SK-N-SH treated with all-trans-retinoic acid at 6 μM for 48 hours (cell line): ENCODE data around the gene SLC10A3.

ENCODE experiments used
- ATAC-seq: fragments of 200-7000 bp; cut with Tn5 transposase; 3 replicates; pipeline ENCODE4 v1.9.1; 2020; ENCODE audit warnings: mild to moderate bottlenecking, moderate library complexity
- ARNTL ChIP-seq: fragments of 450-650 bp; formaldehyde crosslinking; IDR thresholded peaks from 2 replicates; pipeline ENCODE4 v1.5.0; 2020; ENCODE audit warnings: low read depth, mild to moderate bottlenecking, moderate library complexity, borderline replicate concordance
- BACH2 ChIP-seq: fragments of 250-450 bp; sonication (Bioruptor Pico); IDR thresholded peaks from 2 replicates; pipeline ENCODE4 v1.9.0; 2021; ENCODE audit warnings: mild to moderate bottlenecking, borderline replicate concordance
- ESRRG ChIP-seq: fragments of 250-450 bp; sonication (Bioruptor Pico); IDR thresholded peaks from 2 replicates; pipeline ENCODE4 v1.6.1; 2021; ENCODE audit warnings: mild to moderate bottlenecking
- GLIS3 ChIP-seq: fragments of 250-450 bp; sonication (Bioruptor Pico); IDR thresholded peaks from 2 replicates; pipeline ENCODE4 v1.5.0; 2020; ENCODE audit warnings: mild to moderate bottlenecking, moderate library complexity
- ISL1 ChIP-seq: fragments of 250-450 bp; sonication (Bioruptor Pico); IDR thresholded peaks from 2 replicates; pipeline ENCODE4 v2.1.2; 2022; ENCODE audit warnings: mild to moderate bottlenecking, moderate library complexity
- RARB ChIP-seq: fragments of 250-450 bp; sonication (Bioruptor Pico); IDR thresholded peaks from 2 replicates; pipeline ENCODE4 v1.8.0; 2021; ENCODE audit warnings: mild to moderate bottlenecking, moderate library complexity
- SNAI2 ChIP-seq: fragments of 250-450 bp; sonication (Bioruptor Pico); IDR thresholded peaks from 2 replicates; pipeline ENCODE4 v1.5.0; 2020; ENCODE audit warnings: mild to moderate bottlenecking, moderate library complexity
- TCF4 ChIP-seq: fragments of 250-450 bp; sonication (Bioruptor Pico); IDR thresholded peaks from 2 replicates; pipeline ENCODE4 v1.8.0; 2021; ENCODE audit warnings: mild to moderate bottlenecking, moderate library complexity, borderline replicate concordance
- ZFP3 ChIP-seq: fragments of 250-450 bp; sonication (Bioruptor Pico); IDR thresholded peaks from 2 replicates; pipeline ENCODE4 v1.5.0; 2020; ENCODE audit warnings: mild to moderate bottlenecking, moderate library complexity
- ZNF70 ChIP-seq: fragments of 450-650 bp; formaldehyde crosslinking; IDR thresholded peaks from 2 replicates; pipeline ENCODE4 v1.5.0; 2020; ENCODE audit warnings: mild to moderate bottlenecking, moderate library complexity
- ZNF8 ChIP-seq: fragments of 450-650 bp; formaldehyde crosslinking; IDR thresholded peaks from 2 replicates; pipeline ENCODE4 v1.5.0; 2020; ENCODE audit warnings: mild to moderate bottlenecking, moderate library complexity
- TF ChIP-seq, protein P1 (sequence below): fragments of 250-450 bp; sonication (Bioruptor Pico); IDR thresholded peaks from 2 replicates; pipeline ENCODE4 v1.8.0; 2020; ENCODE audit warnings: mild to moderate bottlenecking, moderate library complexity, borderline replicate concordance
- TF ChIP-seq, protein P2 (sequence below): fragments of 250-450 bp; sonication (Bioruptor Pico); IDR thresholded peaks from 2 replicates; pipeline ENCODE4 v1.5.1; 2020; ENCODE audit warnings: low read depth, mild to moderate bottlenecking, moderate library complexity
- TF ChIP-seq, protein P3 (sequence below): fragments of 250-450 bp; sonication (Bioruptor Pico); IDR thresholded peaks from 2 replicates; pipeline ENCODE4 v1.5.1; 2021; ENCODE audit warnings: mild to moderate bottlenecking, moderate library complexity
- TF ChIP-seq, protein P4 (sequence below): fragments of 250-450 bp; sonication (Bioruptor Pico); IDR thresholded peaks from 2 replicates; pipeline ENCODE4 v1.8.0; 2021; ENCODE audit warnings: low read depth, mild to moderate bottlenecking, moderate library complexity, borderline replicate concordance
- TF ChIP-seq, protein P5 (sequence below): fragments of 250-450 bp; sonication (Bioruptor Pico); IDR thresholded peaks from 2 replicates; pipeline ENCODE4 v1.5.0; 2020; ENCODE audit warnings: mild to moderate bottlenecking, moderate library complexity

SLC10A3 gene, protein sequence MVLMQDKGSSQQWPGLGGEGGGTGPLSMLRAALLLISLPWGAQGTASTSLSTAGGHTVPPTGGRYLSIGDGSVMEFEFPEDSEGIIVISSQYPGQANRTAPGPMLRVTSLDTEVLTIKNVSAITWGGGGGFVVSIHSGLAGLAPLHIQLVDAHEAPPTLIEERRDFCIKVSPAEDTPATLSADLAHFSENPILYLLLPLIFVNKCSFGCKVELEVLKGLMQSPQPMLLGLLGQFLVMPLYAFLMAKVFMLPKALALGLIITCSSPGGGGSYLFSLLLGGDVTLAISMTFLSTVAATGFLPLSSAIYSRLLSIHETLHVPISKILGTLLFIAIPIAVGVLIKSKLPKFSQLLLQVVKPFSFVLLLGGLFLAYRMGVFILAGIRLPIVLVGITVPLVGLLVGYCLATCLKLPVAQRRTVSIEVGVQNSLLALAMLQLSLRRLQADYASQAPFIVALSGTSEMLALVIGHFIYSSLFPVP

DNA sequence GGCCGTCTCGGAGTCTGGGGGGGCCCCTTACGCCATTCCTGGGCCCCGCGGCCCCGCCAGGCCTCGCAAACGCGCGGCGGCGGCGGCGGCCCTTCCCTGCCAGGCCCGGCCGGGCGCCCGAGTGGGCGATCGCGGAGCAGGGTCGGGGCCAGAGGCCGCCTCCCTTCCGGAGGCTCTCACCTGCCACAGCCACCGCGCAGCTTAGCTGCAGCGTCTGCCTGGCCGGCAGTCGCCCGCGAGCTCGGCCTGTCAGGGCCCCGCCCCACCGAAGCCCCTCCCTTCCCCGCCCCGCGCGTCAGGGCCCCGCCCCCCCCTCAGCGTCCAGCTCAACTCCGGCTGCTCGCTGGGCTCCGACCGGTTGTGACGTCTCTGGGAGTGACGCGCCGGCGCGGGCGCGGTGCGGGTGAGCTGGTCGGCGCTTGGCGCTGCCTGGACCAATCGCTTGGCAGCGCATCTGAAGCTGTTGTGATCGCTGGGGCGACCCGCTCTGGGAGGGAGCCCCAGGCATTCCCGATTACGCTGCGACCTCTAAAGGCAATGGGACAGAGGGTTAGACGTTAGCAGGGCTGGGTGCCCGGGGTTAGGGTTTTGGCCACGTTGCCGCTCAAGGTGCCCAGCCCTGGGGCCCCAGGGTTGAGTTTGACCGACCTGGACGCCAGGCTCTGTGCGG, at the start of gene SLC10A3:
SLC10A3 (minus strand) TSS at position 216 of the 670 bp plus-strand sequence. CDS start 1,689 bp downstream, outside the sequence.
- no peak for TF ChIP-seq ZFP3 (CRISPR knock-in tag)
- TF ChIP-seq ZNF70 (CRISPR knock-in tag): no peak
- TF ChIP-seq, protein P1, sequence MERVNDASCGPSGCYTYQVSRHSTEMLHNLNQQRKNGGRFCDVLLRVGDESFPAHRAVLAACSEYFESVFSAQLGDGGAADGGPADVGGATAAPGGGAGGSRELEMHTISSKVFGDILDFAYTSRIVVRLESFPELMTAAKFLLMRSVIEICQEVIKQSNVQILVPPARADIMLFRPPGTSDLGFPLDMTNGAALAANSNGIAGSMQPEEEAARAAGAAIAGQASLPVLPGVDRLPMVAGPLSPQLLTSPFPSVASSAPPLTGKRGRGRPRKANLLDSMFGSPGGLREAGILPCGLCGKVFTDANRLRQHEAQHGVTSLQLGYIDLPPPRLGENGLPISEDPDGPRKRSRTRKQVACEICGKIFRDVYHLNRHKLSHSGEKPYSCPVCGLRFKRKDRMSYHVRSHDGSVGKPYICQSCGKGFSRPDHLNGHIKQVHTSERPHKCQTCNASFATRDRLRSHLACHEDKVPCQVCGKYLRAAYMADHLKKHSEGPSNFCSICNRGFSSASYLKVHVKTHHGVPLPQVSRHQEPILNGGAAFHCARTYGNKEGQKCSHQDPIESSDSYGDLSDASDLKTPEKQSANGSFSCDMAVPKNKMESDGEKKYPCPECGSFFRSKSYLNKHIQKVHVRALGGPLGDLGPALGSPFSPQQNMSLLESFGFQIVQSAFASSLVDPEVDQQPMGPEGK (CRISPR knock-in tag): no peak
- TF ChIP-seq ZNF8 (CRISPR knock-in tag): no peak
- no peak for TF ChIP-seq GLIS3 (CRISPR knock-in tag)
- no peak for TF ChIP-seq RARB (CRISPR knock-in tag)
- TF ChIP-seq ISL1 (CRISPR knock-in tag): no peak
- TF ChIP-seq, protein P2, sequence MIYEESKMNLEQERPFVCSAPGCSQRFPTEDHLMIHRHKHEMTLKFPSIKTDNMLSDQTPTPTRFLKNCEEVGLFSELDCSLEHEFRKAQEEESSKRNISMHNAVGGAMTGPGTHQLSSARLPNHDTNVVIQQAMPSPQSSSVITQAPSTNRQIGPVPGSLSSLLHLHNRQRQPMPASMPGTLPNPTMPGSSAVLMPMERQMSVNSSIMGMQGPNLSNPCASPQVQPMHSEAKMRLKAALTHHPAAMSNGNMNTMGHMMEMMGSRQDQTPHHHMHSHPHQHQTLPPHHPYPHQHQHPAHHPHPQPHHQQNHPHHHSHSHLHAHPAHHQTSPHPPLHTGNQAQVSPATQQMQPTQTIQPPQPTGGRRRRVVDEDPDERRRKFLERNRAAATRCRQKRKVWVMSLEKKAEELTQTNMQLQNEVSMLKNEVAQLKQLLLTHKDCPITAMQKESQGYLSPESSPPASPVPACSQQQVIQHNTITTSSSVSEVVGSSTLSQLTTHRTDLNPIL: no peak
- TF ChIP-seq SNAI2 (CRISPR knock-in tag): no peak
- no peak for TF ChIP-seq BACH2 (CRISPR knock-in tag)
- TF ChIP-seq, protein P3, sequence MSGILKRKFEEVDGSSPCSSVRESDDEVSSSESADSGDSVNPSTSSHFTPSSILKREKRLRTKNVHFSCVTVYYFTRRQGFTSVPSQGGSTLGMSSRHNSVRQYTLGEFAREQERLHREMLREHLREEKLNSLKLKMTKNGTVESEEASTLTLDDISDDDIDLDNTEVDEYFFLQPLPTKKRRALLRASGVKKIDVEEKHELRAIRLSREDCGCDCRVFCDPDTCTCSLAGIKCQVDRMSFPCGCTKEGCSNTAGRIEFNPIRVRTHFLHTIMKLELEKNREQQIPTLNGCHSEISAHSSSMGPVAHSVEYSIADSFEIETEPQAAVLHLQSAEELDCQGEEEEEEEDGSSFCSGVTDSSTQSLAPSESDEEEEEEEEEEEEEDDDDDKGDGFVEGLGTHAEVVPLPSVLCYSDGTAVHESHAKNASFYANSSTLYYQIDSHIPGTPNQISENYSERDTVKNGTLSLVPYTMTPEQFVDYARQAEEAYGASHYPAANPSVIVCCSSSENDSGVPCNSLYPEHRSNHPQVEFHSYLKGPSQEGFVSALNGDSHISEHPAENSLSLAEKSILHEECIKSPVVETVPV (CRISPR knock-in tag): no peak
- TF ChIP-seq TCF4 (CRISPR knock-in tag): no peak
- TF ChIP-seq, protein P4, sequence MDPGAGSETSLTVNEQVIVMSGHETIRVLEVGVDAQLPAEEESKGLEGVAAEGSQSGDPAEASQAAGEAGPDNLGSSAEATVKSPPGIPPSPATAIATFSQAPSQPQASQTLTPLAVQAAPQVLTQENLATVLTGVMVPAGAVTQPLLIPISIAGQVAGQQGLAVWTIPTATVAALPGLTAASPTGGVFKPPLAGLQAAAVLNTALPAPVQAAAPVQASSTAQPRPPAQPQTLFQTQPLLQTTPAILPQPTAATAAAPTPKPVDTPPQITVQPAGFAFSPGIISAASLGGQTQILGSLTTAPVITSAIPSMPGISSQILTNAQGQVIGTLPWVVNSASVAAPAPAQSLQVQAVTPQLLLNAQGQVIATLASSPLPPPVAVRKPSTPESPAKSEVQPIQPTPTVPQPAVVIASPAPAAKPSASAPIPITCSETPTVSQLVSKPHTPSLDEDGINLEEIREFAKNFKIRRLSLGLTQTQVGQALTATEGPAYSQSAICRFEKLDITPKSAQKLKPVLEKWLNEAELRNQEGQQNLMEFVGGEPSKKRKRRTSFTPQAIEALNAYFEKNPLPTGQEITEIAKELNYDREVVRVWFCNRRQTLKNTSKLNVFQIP (CRISPR knock-in tag): no peak
- peak; percentile 91 for ATAC-seq

DNA sequence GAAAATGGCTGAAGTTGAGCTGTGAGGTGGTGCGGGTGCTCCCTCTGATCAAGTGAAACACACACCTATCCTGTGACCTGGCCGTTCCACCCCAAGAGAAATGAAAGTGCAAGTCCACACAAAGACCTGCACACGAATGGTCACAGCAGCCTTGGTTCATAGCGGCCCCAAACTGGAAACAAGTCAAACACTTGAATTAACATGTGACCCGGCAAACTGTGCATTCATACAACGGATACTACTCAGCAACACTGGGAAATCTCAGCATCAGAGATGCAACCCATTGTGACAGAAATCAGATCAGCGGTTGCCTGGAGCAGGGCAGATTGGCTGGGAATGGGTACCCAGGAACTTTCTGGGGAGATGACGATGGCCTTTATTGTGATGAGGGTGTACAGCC, 48.6 kb upstream of the SLC10A3 start:
- ATAC-seq: peak; percentile 11; the same call in 2 of the 3 replicates
- TF ChIP-seq, protein P5, sequence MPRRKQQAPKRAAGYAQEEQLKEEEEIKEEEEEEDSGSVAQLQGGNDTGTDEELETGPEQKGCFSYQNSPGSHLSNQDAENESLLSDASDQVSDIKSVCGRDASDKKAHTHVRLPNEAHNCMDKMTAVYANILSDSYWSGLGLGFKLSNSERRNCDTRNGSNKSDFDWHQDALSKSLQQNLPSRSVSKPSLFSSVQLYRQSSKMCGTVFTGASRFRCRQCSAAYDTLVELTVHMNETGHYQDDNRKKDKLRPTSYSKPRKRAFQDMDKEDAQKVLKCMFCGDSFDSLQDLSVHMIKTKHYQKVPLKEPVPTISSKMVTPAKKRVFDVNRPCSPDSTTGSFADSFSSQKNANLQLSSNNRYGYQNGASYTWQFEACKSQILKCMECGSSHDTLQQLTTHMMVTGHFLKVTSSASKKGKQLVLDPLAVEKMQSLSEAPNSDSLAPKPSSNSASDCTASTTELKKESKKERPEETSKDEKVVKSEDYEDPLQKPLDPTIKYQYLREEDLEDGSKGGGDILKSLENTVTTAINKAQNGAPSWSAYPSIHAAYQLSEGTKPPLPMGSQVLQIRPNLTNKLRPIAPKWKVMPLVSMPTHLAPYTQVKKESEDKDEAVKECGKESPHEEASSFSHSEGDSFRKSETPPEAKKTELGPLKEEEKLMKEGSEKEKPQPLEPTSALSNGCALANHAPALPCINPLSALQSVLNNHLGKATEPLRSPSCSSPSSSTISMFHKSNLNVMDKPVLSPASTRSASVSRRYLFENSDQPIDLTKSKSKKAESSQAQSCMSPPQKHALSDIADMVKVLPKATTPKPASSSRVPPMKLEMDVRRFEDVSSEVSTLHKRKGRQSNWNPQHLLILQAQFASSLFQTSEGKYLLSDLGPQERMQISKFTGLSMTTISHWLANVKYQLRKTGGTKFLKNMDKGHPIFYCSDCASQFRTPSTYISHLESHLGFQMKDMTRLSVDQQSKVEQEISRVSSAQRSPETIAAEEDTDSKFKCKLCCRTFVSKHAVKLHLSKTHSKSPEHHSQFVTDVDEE (CRISPR knock-in tag): 0 out of 2 replicates have a peak, but pooled peaks have one; percentile 25
- no peak for TF ChIP-seq ESRRG

DNA sequence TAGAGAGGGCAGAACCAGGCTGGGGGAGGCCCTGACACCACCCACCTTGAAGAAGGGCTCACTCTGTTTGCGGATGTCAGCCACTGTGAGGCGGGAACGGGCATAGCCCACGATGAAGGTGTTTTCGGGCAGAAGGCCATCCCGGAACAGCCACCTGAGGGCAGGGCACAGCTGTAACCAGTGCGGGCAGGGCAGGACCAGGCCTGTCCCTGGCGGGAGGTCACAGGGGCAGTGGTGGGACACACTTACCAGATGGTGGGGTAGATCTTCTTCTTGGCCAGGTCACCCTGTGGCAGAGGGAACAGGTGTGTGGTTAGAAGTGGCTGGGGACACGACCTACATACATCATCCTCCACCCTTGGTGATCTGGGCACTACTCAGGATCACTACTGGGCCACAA, 45.5 kb upstream of the SLC10A3 start:
- TF ChIP-seq RARB (CRISPR knock-in tag) (no peak), TCF4 (CRISPR knock-in tag) (no peak), ARNTL (CRISPR knock-in tag) (no peak)
- ATAC-seq: no peak
